ENCODE measurements around the gene PCBP3. TPM values are rescaled to one million over a fixed set of nuclear protein-coding genes. Genes with fewer than 3 reads are reported as not detected.

The PCBP3 gene
- polyA plus RNA-seq, 1 donor from 2014 or later: 1.7 TPM

DNA sequence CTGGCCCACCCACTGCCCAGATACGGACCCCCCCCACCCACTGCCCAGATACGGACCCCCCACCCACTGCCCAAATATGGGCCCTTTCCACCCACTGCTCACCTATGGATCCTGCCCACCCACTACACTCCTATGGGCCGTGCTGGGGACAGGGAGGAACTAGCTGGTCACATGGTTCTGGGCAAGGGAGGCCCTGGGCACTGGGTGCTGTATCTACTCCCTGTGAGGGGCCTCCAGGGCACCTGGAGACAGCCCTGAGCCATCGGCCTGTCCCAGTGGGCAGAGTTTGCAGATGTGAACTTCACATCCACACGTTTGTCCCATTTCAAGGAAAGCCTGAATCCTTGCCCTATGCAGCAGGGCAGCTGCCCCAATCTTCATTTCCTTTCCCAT, 266.6 kb downstream of the PCBP3 start:
- Histone ChIP-seq H3K9ac (ENCODE audit: low read length) (no peak overlapping the region), H4K20me1 (ENCODE audit: insufficient read depth) (no peaks in the 10 kb centered on the region), H3K27ac (ENCODE audit: low read length) (no peak overlapping the region), H2AFZ (ENCODE audit: low read depth, low read length) (no peak overlapping the region), H3K4me2 (ENCODE audit: low read length) (no peak overlapping the region), H3F3A (ENCODE audit: insufficient read depth, low read length, poor library complexity, severe bottlenecking) (no peaks in the 10 kb centered on the region), H3K27me3 (ENCODE audit: insufficient read depth, low read depth, low read length) (no peaks in the 10 kb centered on the region), H3K4me3 (ENCODE audit: low read length) (no peak overlapping the region), H3K79me2 (replicated peaks; ENCODE audit: insufficient read depth, low read length) (no peaks in the 10 kb centered on the region), H3K9me2 (ENCODE audit: insufficient read depth, low read length) (no peaks in the 10 kb centered on the region), H3K36me3 (ENCODE audit: insufficient read depth, low read length) (no peaks in the 10 kb centered on the region), H3K9me3 (ENCODE audit: low read length) (no peaks in the 10 kb centered on the region)
- TF ChIP-seq POLR2AphosphoS5 (IDR thresholded peaks at IDR 0.05): no peak
- TF ChIP-seq, protein P1, sequence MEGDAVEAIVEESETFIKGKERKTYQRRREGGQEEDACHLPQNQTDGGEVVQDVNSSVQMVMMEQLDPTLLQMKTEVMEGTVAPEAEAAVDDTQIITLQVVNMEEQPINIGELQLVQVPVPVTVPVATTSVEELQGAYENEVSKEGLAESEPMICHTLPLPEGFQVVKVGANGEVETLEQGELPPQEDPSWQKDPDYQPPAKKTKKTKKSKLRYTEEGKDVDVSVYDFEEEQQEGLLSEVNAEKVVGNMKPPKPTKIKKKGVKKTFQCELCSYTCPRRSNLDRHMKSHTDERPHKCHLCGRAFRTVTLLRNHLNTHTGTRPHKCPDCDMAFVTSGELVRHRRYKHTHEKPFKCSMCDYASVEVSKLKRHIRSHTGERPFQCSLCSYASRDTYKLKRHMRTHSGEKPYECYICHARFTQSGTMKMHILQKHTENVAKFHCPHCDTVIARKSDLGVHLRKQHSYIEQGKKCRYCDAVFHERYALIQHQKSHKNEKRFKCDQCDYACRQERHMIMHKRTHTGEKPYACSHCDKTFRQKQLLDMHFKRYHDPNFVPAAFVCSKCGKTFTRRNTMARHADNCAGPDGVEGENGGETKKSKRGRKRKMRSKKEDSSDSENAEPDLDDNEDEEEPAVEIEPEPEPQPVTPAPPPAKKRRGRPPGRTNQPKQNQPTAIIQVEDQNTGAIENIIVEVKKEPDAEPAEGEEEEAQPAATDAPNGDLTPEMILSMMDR (IDR thresholded peaks at IDR 0.05; ENCODE audit: poor library complexity, severe bottlenecking): no peak
- TF ChIP-seq SMC3 (conservative IDR thresholded peaks at IDR 0.05; ENCODE audit: poor library complexity): no peak
- TF ChIP-seq RAD21 (conservative IDR thresholded peaks at IDR 0.05): no peak
- TF ChIP-seq EZH2 (IDR thresholded peaks at IDR 0.05; ENCODE audit: borderline replicate concordance, insufficient read depth, low read length, poor library complexity, severe bottlenecking): no peak
- TF ChIP-seq, protein P2, sequence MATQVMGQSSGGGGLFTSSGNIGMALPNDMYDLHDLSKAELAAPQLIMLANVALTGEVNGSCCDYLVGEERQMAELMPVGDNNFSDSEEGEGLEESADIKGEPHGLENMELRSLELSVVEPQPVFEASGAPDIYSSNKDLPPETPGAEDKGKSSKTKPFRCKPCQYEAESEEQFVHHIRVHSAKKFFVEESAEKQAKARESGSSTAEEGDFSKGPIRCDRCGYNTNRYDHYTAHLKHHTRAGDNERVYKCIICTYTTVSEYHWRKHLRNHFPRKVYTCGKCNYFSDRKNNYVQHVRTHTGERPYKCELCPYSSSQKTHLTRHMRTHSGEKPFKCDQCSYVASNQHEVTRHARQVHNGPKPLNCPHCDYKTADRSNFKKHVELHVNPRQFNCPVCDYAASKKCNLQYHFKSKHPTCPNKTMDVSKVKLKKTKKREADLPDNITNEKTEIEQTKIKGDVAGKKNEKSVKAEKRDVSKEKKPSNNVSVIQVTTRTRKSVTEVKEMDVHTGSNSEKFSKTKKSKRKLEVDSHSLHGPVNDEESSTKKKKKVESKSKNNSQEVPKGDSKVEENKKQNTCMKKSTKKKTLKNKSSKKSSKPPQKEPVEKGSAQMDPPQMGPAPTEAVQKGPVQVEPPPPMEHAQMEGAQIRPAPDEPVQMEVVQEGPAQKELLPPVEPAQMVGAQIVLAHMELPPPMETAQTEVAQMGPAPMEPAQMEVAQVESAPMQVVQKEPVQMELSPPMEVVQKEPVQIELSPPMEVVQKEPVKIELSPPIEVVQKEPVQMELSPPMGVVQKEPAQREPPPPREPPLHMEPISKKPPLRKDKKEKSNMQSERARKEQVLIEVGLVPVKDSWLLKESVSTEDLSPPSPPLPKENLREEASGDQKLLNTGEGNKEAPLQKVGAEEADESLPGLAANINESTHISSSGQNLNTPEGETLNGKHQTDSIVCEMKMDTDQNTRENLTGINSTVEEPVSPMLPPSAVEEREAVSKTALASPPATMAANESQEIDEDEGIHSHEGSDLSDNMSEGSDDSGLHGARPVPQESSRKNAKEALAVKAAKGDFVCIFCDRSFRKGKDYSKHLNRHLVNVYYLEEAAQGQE (IDR thresholded peaks at IDR 0.05; ENCODE audit: borderline replicate concordance): no peak
- TF ChIP-seq EP300 (conservative IDR thresholded peaks at IDR 0.05; ENCODE audit: poor library complexity, severe bottlenecking): no peak
- TF ChIP-seq MXI1 (conservative IDR thresholded peaks at IDR 0.05; ENCODE audit: poor library complexity, severe bottlenecking): no peak
- no peak for TF ChIP-seq TAF1 (IDR thresholded peaks at IDR 0.05; ENCODE audit: low read depth)

DNA sequence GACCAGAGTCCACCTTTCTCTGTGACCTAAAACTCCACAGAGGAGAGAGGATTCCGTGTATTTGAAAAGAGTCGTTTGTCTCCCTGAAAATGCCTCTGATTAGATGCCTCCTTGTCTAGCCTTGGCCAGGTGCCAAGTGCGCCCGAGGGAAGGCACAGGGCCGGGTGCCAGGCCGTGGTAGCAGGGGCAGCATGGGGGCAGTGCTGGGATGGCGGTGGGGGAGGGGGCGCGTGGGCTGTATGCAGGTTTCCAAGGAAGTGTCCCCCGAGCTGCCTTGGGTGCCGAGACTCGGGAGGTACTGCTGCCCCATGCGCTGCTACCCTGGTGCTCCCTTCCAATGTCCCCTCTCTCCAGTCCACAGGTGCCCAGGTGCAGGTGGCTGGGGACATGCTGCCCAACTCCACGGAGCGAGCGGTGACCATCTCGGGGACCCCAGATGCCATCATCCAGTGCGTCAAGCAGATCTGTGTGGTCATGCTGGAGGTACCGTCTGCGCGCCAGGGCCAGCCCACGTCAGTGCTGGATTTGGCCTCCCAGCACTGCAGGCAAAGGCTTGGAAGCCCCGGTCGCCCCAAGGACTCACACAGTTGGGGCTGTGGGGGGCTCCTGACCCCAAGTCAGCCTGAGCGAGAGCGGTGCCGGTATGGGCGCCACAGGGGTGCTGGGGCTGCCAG, 267.2 kb downstream of the PCBP3 start:
- no peak overlapping the region for H3K9ac ChIP-seq (ENCODE audit: low read length)
- H3K36me3 ChIP-seq (ENCODE audit: insufficient read depth, low read length): no peaks in the 10 kb centered on the region
- H3K4me3 ChIP-seq (ENCODE audit: low read length): no peak overlapping the region
- H3K4me2 ChIP-seq (ENCODE audit: low read length): no peak overlapping the region
- no peaks in the 10 kb centered on the region for H3K79me2 ChIP-seq (replicated peaks; ENCODE audit: insufficient read depth, low read length)
- TF ChIP-seq, protein P2 (IDR thresholded peaks at IDR 0.05; ENCODE audit: borderline replicate concordance): no peak
- no peak for TF ChIP-seq TAF1 (IDR thresholded peaks at IDR 0.05; ENCODE audit: low read depth)
- no peak for TF ChIP-seq POLR2AphosphoS5 (IDR thresholded peaks at IDR 0.05)
- no peak for TF ChIP-seq EZH2 (IDR thresholded peaks at IDR 0.05; ENCODE audit: borderline replicate concordance, insufficient read depth, low read length, poor library complexity, severe bottlenecking)
- TF ChIP-seq EP300 (conservative IDR thresholded peaks at IDR 0.05; ENCODE audit: poor library complexity, severe bottlenecking): no peak
- TF ChIP-seq SMC3 (conservative IDR thresholded peaks at IDR 0.05; ENCODE audit: poor library complexity): no peak
- no peak for TF ChIP-seq RAD21 (conservative IDR thresholded peaks at IDR 0.05)
- TF ChIP-seq, protein P1 (IDR thresholded peaks at IDR 0.05; ENCODE audit: poor library complexity, severe bottlenecking): no peak
- TF ChIP-seq MXI1 (conservative IDR thresholded peaks at IDR 0.05; ENCODE audit: poor library complexity, severe bottlenecking): no peak
- H3K9me3 ChIP-seq (ENCODE audit: low read length): no peaks in the 10 kb centered on the region
- no peak overlapping the region for H2AFZ ChIP-seq (ENCODE audit: low read depth, low read length)
- H3K9me2 ChIP-seq (ENCODE audit: insufficient read depth, low read length): no peaks in the 10 kb centered on the region
- H3K27me3 ChIP-seq (ENCODE audit: insufficient read depth, low read depth, low read length): no peaks in the 10 kb centered on the region
- H3F3A ChIP-seq (ENCODE audit: insufficient read depth, low read length, poor library complexity, severe bottlenecking): no peaks in the 10 kb centered on the region
- H4K20me1 ChIP-seq (ENCODE audit: insufficient read depth): no peaks in the 10 kb centered on the region
- H3K27ac ChIP-seq (ENCODE audit: low read length): no peak overlapping the region

Data from neural cell (in vitro differentiated cells).